Thyroid gland (tissue), 4 donors: ENCODE measurements around the gene MARVELD3.
"Not testable (repeated sequence)": the region's sequence is repeated elsewhere in the genome, so short reads cannot be mapped to it uniquely, and the experiment has no call there.

Source experiments
- CTCF ChIP-seq, 6 experiments: fragments of 200-600 bp in 3 of 6; fragments of 450-650 bp in 3 of 6; sonication (generic) in 3 of 6; IDR thresholded peaks; one replicate each; pipeline ENCODE4 v1.5.1; 2016 to 2019; ENCODE audit warnings: antibody characterized with exemption in 6 of 6, mild to moderate bottlenecking in 2 of 6, inconsistent platforms in 1 of 6, moderate library complexity in 1 of 6
- POLR2A ChIP-seq, 2 donors: fragments of 450-650 bp; IDR thresholded peaks; one replicate each; pipeline ENCODE4 v1.6.1; 2017; ENCODE audit warnings: antibody characterized with exemption in 2 of 2, mild to moderate bottlenecking in 2 of 2, moderate library complexity in 1 of 2

- not testable (repeated sequence) for TF ChIP-seq CTCF, POLR2A (IDR thresholded peaks at IDR 0.05)
Measured at GRCh38 chr16:71684280-71684679, 58.3 kb downstream of the MARVELD3 start.
